BLaER1 treated with 17β-estradiol and CSF1 and Interleukin-3, amounts not matched to agents 10 nM and 100 nM (cell line): ENCODE measurements around the gene ROGDI.

ENCODE experiments used
- H3K27ac ChIP-seq, 11 experiments: shearing (Covaris generic); formaldehyde crosslinking; 2 replicates each; pipeline ENCODE4 v1.8.1; 2022
- H3K27me3 ChIP-seq, 11 experiments: shearing (Covaris generic); formaldehyde crosslinking; 2 replicates each; pipeline ENCODE4 v1.8.1; 2022
- H3K36me3 ChIP-seq, 11 experiments: shearing (Covaris generic); formaldehyde crosslinking; 2 replicates each; pipeline ENCODE4 v1.8.1; 2022
- H3K4me1 ChIP-seq, 10 experiments: shearing (Covaris generic); formaldehyde crosslinking; 2 replicates each; pipeline ENCODE4 v1.8.1; 2022
- H3K4me2 ChIP-seq, 11 experiments: shearing (Covaris generic); formaldehyde crosslinking; 2 replicates each; pipeline ENCODE4 v1.8.1; 2022
- H3K4me3 ChIP-seq, 10 experiments: shearing (Covaris generic); formaldehyde crosslinking; 2 replicates each; pipeline ENCODE4 v1.8.1; 2022
- H3K9ac ChIP-seq, 11 experiments: shearing (Covaris generic); formaldehyde crosslinking; 2 replicates each; pipeline ENCODE4 v1.8.1; 2022
- H3K9me3 ChIP-seq, 11 experiments: shearing (Covaris generic); formaldehyde crosslinking; replicated peaks in 1 of 11; 2 replicates each; pipeline ENCODE4 v1.8.1; 2022
- H4K20me1 ChIP-seq, 11 experiments: shearing (Covaris generic); formaldehyde crosslinking; 2 replicates each; pipeline ENCODE4 v1.8.1; 2022
- Cebpa-rat ChIP-seq, 11 experiments: shearing (Covaris generic); IDR thresholded peaks; 2 replicates each; pipeline ENCODE4 v1.8.1; 2022

Gene ROGDI

GRCh38 chr16:4837733-4838501 is 35.5 kb upstream of the ROGDI start:
- no peak for TF ChIP-seq Cebpa-rat (IDR thresholded peaks at IDR 0.05)
- Histone ChIP-seq H4K20me1 (peaks cover 57 to 99% (median 87%) of the 10 kb centered on the region in 11 experiments; a peak in 21 of 22 replicates), H3K9me3 (no peaks in the 10 kb centered on the region), H3K36me3 (peaks cover 96 to 100% (median 100%) of the 10 kb centered on the region in 11 experiments), H3K4me1 (peaks cover 0 to 17% (median 11%) of the 10 kb centered on the region in 10 experiments; a peak in 13 of 20 replicates), H3K9ac (no peak overlapping the region), H3K4me3 (no peak overlapping the region), H3K27ac (no peak overlapping the region), H3K4me2 (no peak overlapping the region), H3K27me3 (no peaks in the 10 kb centered on the region)

- TF ChIP-seq Cebpa-rat (IDR thresholded peaks at IDR 0.05), result no peak
- Histone ChIP-seq H3K27ac (no peak overlapping the region), H3K4me2 (no peak overlapping the region), H3K36me3 (peaks cover 97 to 100% (median 100%) of the 10 kb centered on the region in 11 experiments), H3K9me3 (no peaks in the 10 kb centered on the region), H3K9ac (no peak overlapping the region), H3K4me3 (no peak overlapping the region), H3K4me1 (peaks cover 0 to 18% (median 11%) of the 10 kb centered on the region in 10 experiments; a peak in 13 of 20 replicates), H3K27me3 (no peaks in the 10 kb centered on the region), H4K20me1 (peaks cover 58 to 99% (median 89%) of the 10 kb centered on the region in 11 experiments; a peak in 21 of 22 replicates)
These were observed 34.3 kb upstream of the ROGDI start for GRCh38 chr16:4836727-4837126.

- peaks cover 97 to 100% (median 100%) of the 10 kb centered on the region in 11 experiments for H3K36me3 ChIP-seq
- H3K4me1 ChIP-seq, result peaks cover 0 to 18% (median 11%) of the 10 kb centered on the region in 10 experiments; a peak in 13 of 20 replicates
- no peak overlapping the region for H3K4me2 ChIP-seq
- no peaks in the 10 kb centered on the region for H3K27me3 ChIP-seq
- H3K9me3 ChIP-seq, result no peaks in the 10 kb centered on the region
- H4K20me1 ChIP-seq, result peaks cover 33 to 93% (median 83%) of the 10 kb centered on the region in 11 experiments; a peak in 21 of 22 replicates
- H3K27ac ChIP-seq, result no peak overlapping the region
- H3K9ac ChIP-seq, result no peak overlapping the region; a peak in 1 of 22 replicates
- no peak overlapping the region for H3K4me3 ChIP-seq
- TF ChIP-seq Cebpa-rat (IDR thresholded peaks at IDR 0.05), result no peak
These were observed 31.2 kb upstream of the ROGDI start for GRCh38 chr16:4833584-4833983.

GRCh38 chr16:4832698-4833343 is 30.4 kb upstream of the ROGDI start:
- no peak overlapping the region for H3K4me3 ChIP-seq
- no peaks in the 10 kb centered on the region for H3K27me3 ChIP-seq
- no peaks in the 10 kb centered on the region for H3K9me3 ChIP-seq
- H3K27ac ChIP-seq, result no peak overlapping the region
- no peak overlapping the region for H3K9ac ChIP-seq
- H3K4me1 ChIP-seq, result peaks cover 0 to 18% (median 11%) of the 10 kb centered on the region in 10 experiments; a peak in 13 of 20 replicates
- H4K20me1 ChIP-seq, result peaks cover 27 to 93% (median 87%) of the 10 kb centered on the region in 11 experiments; a peak in 21 of 22 replicates
- TF ChIP-seq Cebpa-rat (IDR thresholded peaks at IDR 0.05), result no peak
- no peak overlapping the region for H3K4me2 ChIP-seq
- H3K36me3 ChIP-seq, result peaks cover 96 to 100% (median 100%) of the 10 kb centered on the region in 11 experiments

- H3K4me2 ChIP-seq, result no peak overlapping the region
- H3K36me3 ChIP-seq, result peaks cover 97 to 100% (median 100%) of the 10 kb centered on the region in 11 experiments
- H3K9me3 ChIP-seq, result no peaks in the 10 kb centered on the region
- TF ChIP-seq Cebpa-rat (IDR thresholded peaks at IDR 0.05), result no peak
- no peak overlapping the region for H3K27ac ChIP-seq
- H3K27me3 ChIP-seq, result no peaks in the 10 kb centered on the region
- H3K4me3 ChIP-seq, result no peak overlapping the region
- peaks cover 27 to 94% (median 87%) of the 10 kb centered on the region in 11 experiments; a peak in 21 of 22 replicates for H4K20me1 ChIP-seq
- H3K9ac ChIP-seq, result no peak overlapping the region
- peaks cover 0 to 18% (median 11%) of the 10 kb centered on the region in 10 experiments; a peak in 13 of 20 replicates for H3K4me1 ChIP-seq
These were observed 29.2 kb upstream of the ROGDI start for GRCh38 chr16:4831616-4832015.

GRCh38 chr16:4830408-4830807 is 28.0 kb upstream of the ROGDI start:
- no peak overlapping the region for H3K27ac ChIP-seq
- peaks cover 27 to 93% (median 86%) of the 10 kb centered on the region in 11 experiments; a peak in 21 of 22 replicates for H4K20me1 ChIP-seq
- H3K4me2 ChIP-seq, result no peak overlapping the region
- H3K4me3 ChIP-seq, result no peak overlapping the region
- no peaks in the 10 kb centered on the region for H3K27me3 ChIP-seq
- no peak for TF ChIP-seq Cebpa-rat (IDR thresholded peaks at IDR 0.05)
- peaks cover 97 to 100% (median 100%) of the 10 kb centered on the region in 11 experiments for H3K36me3 ChIP-seq
- H3K9me3 ChIP-seq, result no peaks in the 10 kb centered on the region
- H3K4me1 ChIP-seq, result peaks cover 0 to 18% (median 11%) of the 10 kb centered on the region in 10 experiments; a peak in 13 of 20 replicates
- peak overlapping the region in 1 of 11 experiments; percentile 8; a peak in 1 of 22 replicates for H3K9ac ChIP-seq

- TF ChIP-seq Cebpa-rat (IDR thresholded peaks at IDR 0.05), result no peak
- H3K27ac ChIP-seq, result no peak overlapping the region
- no peak overlapping the region for H3K4me2 ChIP-seq
- peaks cover 97 to 100% (median 100%) of the 10 kb centered on the region in 11 experiments for H3K36me3 ChIP-seq
- H4K20me1 ChIP-seq, result peaks cover 25 to 93% (median 78%) of the 10 kb centered on the region in 11 experiments; a peak in 21 of 22 replicates
- no peaks in the 10 kb centered on the region for H3K27me3 ChIP-seq
- H3K9me3 ChIP-seq, result no peaks in the 10 kb centered on the region
- H3K4me3 ChIP-seq, result no peak overlapping the region
- H3K4me1 ChIP-seq, result peaks cover 0 to 9% (median 8%) of the 10 kb centered on the region in 10 experiments; a peak in 13 of 20 replicates
- H3K9ac ChIP-seq, result no peak overlapping the region
These were observed 26.3 kb upstream of the ROGDI start for GRCh38 chr16:4828567-4829321.

GRCh38 chr16:4826980-4827379 is 24.5 kb upstream of the ROGDI start:
- no peak overlapping the region for H3K4me2 ChIP-seq
- no peak overlapping the region for H3K27ac ChIP-seq
- H4K20me1 ChIP-seq, result peaks cover 12 to 92% (median 64%) of the 10 kb centered on the region in 11 experiments; a peak in 20 of 22 replicates
- no peak overlapping the region for H3K9ac ChIP-seq
- H3K4me1 ChIP-seq, result peaks cover 0 to 1% (median 0%) of the 10 kb centered on the region in 10 experiments; a peak in 3 of 20 replicates
- H3K9me3 ChIP-seq, result no peaks in the 10 kb centered on the region
- H3K36me3 ChIP-seq, result peaks cover 97 to 100% (median 100%) of the 10 kb centered on the region in 11 experiments
- no peaks in the 10 kb centered on the region for H3K27me3 ChIP-seq
- no peak for TF ChIP-seq Cebpa-rat (IDR thresholded peaks at IDR 0.05)
- no peak overlapping the region for H3K4me3 ChIP-seq
